Esophagus squamous epithelium (tissue), 5 donors: ENCODE results near the gene TCF4. TPM values are rescaled to one million over a fixed set of nuclear protein-coding genes. Genes with fewer than 3 reads are reported as not detected.
A peak's percentile ranks its signal among the peaks of the same experiment; 100 is the strongest.

ENCODE experiments used
- DNase-seq: peaks from one replicate; lab custom pipeline; 2025; lab: John Stamatoyannopoulos, UW
- H3K27ac ChIP-seq, 4 donors: fragments of 200-600 bp; sonication (generic); one replicate each; pipeline ENCODE4 v1.5.1; 2016 to 2019; ENCODE audit warnings: mild to moderate bottlenecking in 1 of 4
- H3K27me3 ChIP-seq, 4 donors: fragments of 200-600 bp; sonication (generic); 1 replicate in 3 of 4; 2 replicates in 1 of 4; pipeline versions ENCODE4 v1.5.1 to v1.6.0; 2017 to 2021; ENCODE audit warnings: antibody characterized with exemption in 1 of 4
- H3K36me3 ChIP-seq, 3 donors: fragments of 200-600 bp; sonication (generic); one replicate each; pipeline ENCODE4 v1.5.1; 2016 to 2019
- H3K4me1 ChIP-seq, 3 donors: fragments of 200-600 bp; sonication (generic); one replicate each; pipeline ENCODE4 v1.5.1; 2017 to 2019
- H3K4me3 ChIP-seq, 4 donors: fragments of 200-600 bp; sonication (generic); 1 replicate in 3 of 4; 2 replicates in 1 of 4; pipeline ENCODE4 v1.5.1; 2016 to 2019; ENCODE audit warnings: mild to moderate bottlenecking in 2 of 4, moderate library complexity in 1 of 4
- H3K9me3 ChIP-seq, 3 donors: fragments of 200-600 bp; sonication (generic); one replicate each; pipeline ENCODE4 v1.5.1; 2016 to 2019
- POLR2A ChIP-seq, 4 donors: fragments of 450-650 bp; IDR thresholded peaks; one replicate each; pipeline ENCODE4 v1.6.1; 2017; ENCODE audit warnings: antibody characterized with exemption in 4 of 4, mild to moderate bottlenecking in 4 of 4, moderate library complexity in 3 of 4
- WGBS, 2 donors: methylation state at CpG; one replicate each; pipeline ENCODE4 v1.1.5; 2018; 5-methylcytosine and 5-hydroxymethylcytosine counted together
- intact Hi-C: fragments of 100-400 bp; cut with DNase I; formaldehyde crosslinking; loops from one replicate; pipeline ENCODE4 v1.15.0; 2022
- total RNA-seq, 4 donors: library from RNA; depleted of rRNA; stranded (reverse); fragments of >200 nt; gene quantifications; one replicate each; pipeline ENCODE4 v1.1.0, GENCODE V29; 2016
- TF ChIP-seq, protein P1 (sequence below), 6 experiments: fragments of 450-650 bp in 4 of 6; fragments of 200-600 bp in 2 of 6; sonication (generic) in 2 of 6; IDR thresholded peaks; one replicate each; pipeline ENCODE4 v1.5.1; 2016 to 2019; ENCODE audit warnings: antibody characterized with exemption in 6 of 6, mild to moderate bottlenecking in 4 of 6, moderate library complexity in 4 of 6
- donor health status: DM: yes; HTN: yes; CAD: no.

The TCF4 gene
- total RNA-seq, 4 donors from 2014 or later = 19.0 to 79.7 (median 26.0) TPM

- no peaks in the 10 kb centered on the region for H3K36me3 ChIP-seq
- H3K27ac ChIP-seq = peak overlapping the region; percentile 87 to 97 (median 92)
- peaks cover 4 to 58% (median 9%) of the 10 kb centered on the region in 3 donors for H3K4me1 ChIP-seq
- no peak for TF ChIP-seq POLR2A (IDR thresholded peaks at IDR 0.05)
- TF ChIP-seq, protein P1, sequence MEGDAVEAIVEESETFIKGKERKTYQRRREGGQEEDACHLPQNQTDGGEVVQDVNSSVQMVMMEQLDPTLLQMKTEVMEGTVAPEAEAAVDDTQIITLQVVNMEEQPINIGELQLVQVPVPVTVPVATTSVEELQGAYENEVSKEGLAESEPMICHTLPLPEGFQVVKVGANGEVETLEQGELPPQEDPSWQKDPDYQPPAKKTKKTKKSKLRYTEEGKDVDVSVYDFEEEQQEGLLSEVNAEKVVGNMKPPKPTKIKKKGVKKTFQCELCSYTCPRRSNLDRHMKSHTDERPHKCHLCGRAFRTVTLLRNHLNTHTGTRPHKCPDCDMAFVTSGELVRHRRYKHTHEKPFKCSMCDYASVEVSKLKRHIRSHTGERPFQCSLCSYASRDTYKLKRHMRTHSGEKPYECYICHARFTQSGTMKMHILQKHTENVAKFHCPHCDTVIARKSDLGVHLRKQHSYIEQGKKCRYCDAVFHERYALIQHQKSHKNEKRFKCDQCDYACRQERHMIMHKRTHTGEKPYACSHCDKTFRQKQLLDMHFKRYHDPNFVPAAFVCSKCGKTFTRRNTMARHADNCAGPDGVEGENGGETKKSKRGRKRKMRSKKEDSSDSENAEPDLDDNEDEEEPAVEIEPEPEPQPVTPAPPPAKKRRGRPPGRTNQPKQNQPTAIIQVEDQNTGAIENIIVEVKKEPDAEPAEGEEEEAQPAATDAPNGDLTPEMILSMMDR (IDR thresholded peaks at IDR 0.05) = no peak
- WGBS, 2 donors = 0% methylated on average over 10 to 12 of the region's 63 CpGs
- intact Hi-C loops = no loop called here
- H3K27me3 ChIP-seq = no peaks in the 10 kb centered on the region
- DNase-seq = no peak
- peak overlapping the region; percentile 61 to 81 (median 77) for H3K4me3 ChIP-seq
- H3K9me3 ChIP-seq = no peaks in the 10 kb centered on the region
These were observed 428 bp downstream of the TCF4 start for GRCh38 chr18:55587418-55588110.

DNA sequence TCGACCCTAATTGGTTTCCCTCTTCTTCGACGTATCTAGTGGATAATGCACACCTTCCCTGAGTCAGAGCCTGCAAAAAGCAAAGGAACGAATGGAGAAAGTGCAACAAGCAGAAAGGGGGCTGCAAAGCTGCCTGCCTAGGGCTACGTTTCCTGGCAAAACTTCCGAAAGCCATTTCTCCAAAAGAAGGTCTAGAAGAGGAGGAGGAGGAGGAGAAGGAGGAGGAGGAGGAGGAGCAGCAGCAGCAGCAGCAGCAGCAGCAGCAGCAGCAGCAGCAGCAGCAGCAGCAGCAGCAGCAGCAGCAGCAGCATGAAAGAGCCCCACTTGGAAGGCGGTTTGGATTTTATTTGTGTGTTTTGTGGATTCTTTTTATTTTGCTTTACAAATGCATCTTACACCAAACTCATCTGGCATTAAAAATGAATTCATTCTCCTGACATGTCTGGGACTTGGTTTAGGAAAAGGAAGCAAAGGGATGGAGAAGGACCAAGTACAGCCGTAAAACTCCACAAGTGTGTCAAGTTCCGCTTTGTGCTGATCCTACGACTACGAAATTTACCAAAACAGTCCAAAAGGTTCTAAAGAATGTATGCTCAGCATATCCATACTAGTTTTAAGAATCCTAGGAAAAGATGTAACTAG is 2.0 kb downstream of the TCF4 start:
- peak overlapping the region; percentile 1 to 81 (median 77) for H3K4me3 ChIP-seq
- TF ChIP-seq POLR2A (IDR thresholded peaks at IDR 0.05) = no peak
- TF ChIP-seq, protein P1 (IDR thresholded peaks at IDR 0.05) = no peak
- 16 to 17% methylated on average over 10 to 11 of the region's 11 CpGs for whole genome bisulfite sequencing, 2 donors
- DNase-seq = no peak
- H3K36me3 ChIP-seq = no peaks in the 10 kb centered on the region
- peaks cover 4 to 69% (median 9%) of the 10 kb centered on the region in 3 donors for H3K4me1 ChIP-seq
- intact Hi-C loops = no loop called here
- H3K27ac ChIP-seq = peak overlapping the region; percentile 7 to 93 (median 80)
- H3K27me3 ChIP-seq = no peaks in the 10 kb centered on the region
- no peaks in the 10 kb centered on the region for H3K9me3 ChIP-seq

DNA sequence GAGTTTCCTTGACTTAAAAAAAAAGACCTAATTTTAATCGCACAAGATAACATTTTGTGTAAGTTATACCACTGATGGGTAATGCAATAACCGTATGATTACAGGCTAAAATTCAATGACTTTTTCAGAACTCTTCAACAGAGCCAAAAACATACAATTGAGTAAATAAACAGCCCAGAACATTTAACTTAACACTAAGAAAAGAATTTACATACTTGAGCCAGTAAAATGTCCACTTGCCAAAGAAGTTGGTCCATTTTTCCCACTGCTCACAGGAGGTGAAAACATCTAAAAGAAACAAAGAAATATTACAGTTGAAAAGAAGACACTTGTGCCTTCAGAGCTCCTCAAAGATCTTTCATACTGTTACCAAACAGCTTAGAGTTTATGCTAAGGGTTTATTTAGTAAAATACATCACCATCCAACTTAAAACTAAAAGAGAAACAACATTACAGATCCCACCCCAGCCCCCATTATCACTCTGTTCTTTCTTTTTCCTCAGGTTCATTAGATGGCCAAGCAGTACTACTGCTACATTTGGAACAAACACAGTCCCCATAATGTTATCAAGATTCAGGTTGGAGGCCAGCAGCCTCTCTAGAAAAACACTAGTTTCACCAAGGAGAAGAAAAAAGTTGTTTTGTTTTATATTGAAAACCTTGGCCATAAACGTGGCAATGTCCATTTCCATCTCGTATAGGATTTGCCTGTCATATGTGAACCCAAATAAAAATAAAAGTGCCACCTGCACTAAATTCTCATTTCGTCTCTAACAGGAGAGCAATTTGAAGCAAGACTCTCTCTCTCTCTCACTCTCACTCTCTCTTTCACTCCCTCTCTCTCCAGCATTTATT is 2.7 kb downstream of the TCF4 start:
- Histone ChIP-seq H3K4me3 (peak overlapping the region; percentile 1 to 81 (median 77)), H3K27me3 (no peaks in the 10 kb centered on the region), H3K27ac (peak overlapping the region in 3 of 4 donors; percentile 68 to 93 (median 92)), H3K9me3 (no peaks in the 10 kb centered on the region), H3K4me1 (peaks cover 4 to 69% (median 9%) of the 10 kb centered on the region in 3 donors), H3K36me3 (no peaks in the 10 kb centered on the region)
- WGBS, 2 donors = 20 to 30% methylated on average over 5 of the region's 5 CpGs
- no peak for DNase-seq
- intact Hi-C loops = no loop called here
- no peak for TF ChIP-seq POLR2A (IDR thresholded peaks at IDR 0.05)
- TF ChIP-seq, protein P1 (IDR thresholded peaks at IDR 0.05) = no peak

DNA sequence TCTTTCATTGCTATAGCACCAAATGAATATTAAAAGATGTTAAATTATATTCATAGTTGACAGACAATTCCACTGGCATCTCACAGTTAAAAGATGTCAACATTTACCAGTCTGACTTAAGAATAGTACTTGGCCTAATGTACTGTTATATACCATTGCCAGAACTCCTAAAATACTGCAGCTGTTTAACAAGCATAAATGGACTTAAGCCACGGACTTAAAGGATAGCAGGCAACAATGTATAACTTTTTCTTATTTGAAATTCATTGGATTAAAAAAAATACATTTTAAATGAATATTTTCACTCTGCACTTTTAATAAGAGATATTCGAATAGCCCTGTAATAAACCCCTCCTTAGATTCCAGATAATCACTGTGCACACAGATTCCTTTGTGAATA is 3.8 kb downstream of the TCF4 start:
- TF ChIP-seq, protein P1 (IDR thresholded peaks at IDR 0.05) = no peak
- TF ChIP-seq POLR2A (IDR thresholded peaks at IDR 0.05) = no peak
- no peak for DNase-seq
- WGBS, 2 donors = 45 to 47% methylated on average over 2 of the region's 2 CpGs
- no peaks in the 10 kb centered on the region for H3K36me3 ChIP-seq
- no peak overlapping the region for H3K27ac ChIP-seq
- intact Hi-C loops = no loop called here
- peaks cover 4 to 69% (median 9%) of the 10 kb centered on the region in 3 donors for H3K4me1 ChIP-seq
- H3K4me3 ChIP-seq = peak overlapping the region in 1 of 4 donors; percentile 12
- H3K9me3 ChIP-seq = no peaks in the 10 kb centered on the region
- no peaks in the 10 kb centered on the region for H3K27me3 ChIP-seq
